ENCODE data around the gene ZMYND11. TPM values are rescaled to one million over a fixed set of nuclear protein-coding genes. Genes with fewer than 3 reads are reported as not detected.
A peak's percentile ranks its signal among the peaks of the same experiment; 100 is the strongest.

Gene ZMYND11
- total and polyA plus RNA-seq, 9 of the 15 experiments (the other 6 are each of a cell fraction or from before 2014, with no cell fraction given) = 2.7 to 13.8 (median 8.8) TPM

- no peak overlapping the region for H3K27ac ChIP-seq (ENCODE audit: extremely low read depth, low read depth, low read length)
- H4K20me1 ChIP-seq (replicated peaks; ENCODE audit: control insufficient read depth, insufficient read depth, low read length) = no peaks in the 10 kb centered on the region
- 30% methylated on average over 9 of the region's 9 CpGs for WGBS (ENCODE audit: insufficient coverage, low coverage, missing lambda C conversion rate)
- BruUV-seq (replicated peaks) = no TSS peak
- no peaks in the 10 kb centered on the region for H3K36me3 ChIP-seq (ENCODE audit: control insufficient read depth, insufficient read depth, low read length)
- POLR2A ChIA-PET = no interaction called here
- H3K4me2 ChIP-seq (ENCODE audit: insufficient read depth, low read length) = no peak overlapping the region
- no peak overlapping the region for H3K9ac ChIP-seq (ENCODE audit: insufficient read depth in 1 of 2, low read depth in 2 of 2, low read length in 2 of 2)
- no peak overlapping the region for H3K4me3 ChIP-seq
- DNase-seq (ENCODE audit: extremely low read depth in 1 of 4, low spot score in 3 of 4) (no peak), FAIRE-seq (no peak), ATAC-seq (no peak)
- no peaks in the 10 kb centered on the region for H3K9me1 ChIP-seq (ENCODE audit: control insufficient read depth, insufficient read depth, low read length)
- no peaks in the 10 kb centered on the region for H3K4me1 ChIP-seq (replicated peaks in 1 of 2; ENCODE audit: control insufficient read depth in 2 of 2, insufficient read depth in 2 of 2, low read length in 2 of 2)
- H2AFZ ChIP-seq (ENCODE audit: low read depth, low read length) = no peak overlapping the region
- TF ChIP-seq ATF1 (CRISPR knock-in tag; IDR thresholded peaks at IDR 0.05) (no peak), ATF1 (tag; IDR thresholded peaks at IDR 0.05) (no peak), PBX2 (CRISPR knock-in tag; IDR thresholded peaks at IDR 0.05; ENCODE audit: low read depth) (no peak), PBX2 (tag; conservative IDR thresholded peaks at IDR 0.05; ENCODE audit: low read depth) (peak; percentile 20; the same call in 1 of the 2 replicates), DIDO1 (tag; IDR thresholded peaks at IDR 0.05; ENCODE audit: low read depth) (no peak), POLR2AphosphoS2 (IDR thresholded peaks at IDR 0.05; ENCODE audit: low read length) (no peak), CEBPB (tag; IDR thresholded peaks at IDR 0.05) (peak; percentile 96), ZNF583 (CRISPR knock-in tag; IDR thresholded peaks at IDR 0.05) (no peak), SMARCE1 (IDR thresholded peaks at IDR 0.05) (no peak), SUPT5H (IDR thresholded peaks at IDR 0.05) (no peak), SREBF1 (IDR thresholded peaks at IDR 0.05; ENCODE audit: borderline replicate concordance, low read depth, low read length) (no peak), RFX1 (IDR thresholded peaks at IDR 0.05) (no peak), CBFA2T2 (conservative IDR thresholded peaks at IDR 0.05) (no peak), SPI1 (IDR thresholded peaks at IDR 0.05; ENCODE audit: borderline replicate concordance, low read depth, low read length) (no peak), BRD4 (IDR thresholded peaks at IDR 0.05) (no peak), CEBPG (CRISPR knock-in tag; IDR thresholded peaks at IDR 0.05) (no peak), CEBPG (tag; conservative IDR thresholded peaks at IDR 0.05 in 1 of 2, IDR thresholded peaks at IDR 0.05 in 1 of 2) (peak; percentile 54 to 79; a peak in 3 of 4 replicates), MTA3 (IDR thresholded peaks at IDR 0.05; ENCODE audit: borderline replicate concordance) (no peak), PHTF2 (CRISPR knock-in tag; IDR thresholded peaks at IDR 0.05) (no peak), ETS1 (conservative IDR thresholded peaks at IDR 0.05; ENCODE audit: control insufficient read depth, low read depth, low read length) (no peak)
- CTCF ChIA-PET (ENCODE audit: low intra/inter-chr PET ratio) = no interaction called here
- no peaks in the 10 kb centered on the region for H3K79me2 ChIP-seq (ENCODE audit: control insufficient read depth, insufficient read depth, low read length)
- H3K27me3 ChIP-seq (ENCODE audit: control insufficient read depth in 2 of 2, insufficient read depth in 2 of 2, low read length in 2 of 2) = no peaks in the 10 kb centered on the region; a peak in 1 of 5 replicates
- in situ Hi-C loops (cut with MboI) (no loop called here), intact Hi-C loops (cut with micrococcal nuclease) (no loop called here)
- H3K9me3 ChIP-seq (replicated peaks; ENCODE audit: control insufficient read depth, insufficient read depth, low read depth, low read length) = no peaks in the 10 kb centered on the region
Measured at GRCh38 chr10:191703-192518, 56.7 kb downstream of the ZMYND11 start.

Data from K562 (cell line).